ENCODE measurements around the gene IDE.

DNA sequence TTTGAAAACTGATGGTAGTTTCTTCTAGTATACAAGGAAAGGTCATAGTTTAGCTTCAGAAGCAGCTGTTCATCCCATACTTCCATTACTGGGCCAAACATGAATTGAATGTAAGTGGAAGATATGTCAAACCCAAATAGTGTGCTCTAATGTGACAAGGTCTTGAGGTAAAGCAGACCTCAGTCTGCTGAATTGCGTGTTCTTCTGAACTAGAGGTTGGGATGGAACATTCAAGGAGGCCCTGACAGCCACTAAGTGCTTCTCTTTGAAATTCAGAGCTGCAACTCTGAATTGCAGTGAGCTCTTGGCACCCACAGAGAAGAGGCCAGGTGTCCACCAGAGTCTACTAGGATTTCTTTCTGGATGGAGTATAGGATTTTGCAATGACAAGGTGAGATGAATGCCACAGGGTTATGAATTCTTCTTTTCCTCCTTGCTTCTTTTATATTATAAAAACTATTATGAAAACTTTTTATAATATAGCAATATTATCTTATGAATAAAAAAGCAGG lies 98.5 kb downstream of the IDE start:
- TF ChIP-seq ZNF565 (CRISPR knock-in tag; conservative IDR thresholded peaks at IDR 0.05; ENCODE audit: low read depth), result no peak
- TF ChIP-seq, protein P1, sequence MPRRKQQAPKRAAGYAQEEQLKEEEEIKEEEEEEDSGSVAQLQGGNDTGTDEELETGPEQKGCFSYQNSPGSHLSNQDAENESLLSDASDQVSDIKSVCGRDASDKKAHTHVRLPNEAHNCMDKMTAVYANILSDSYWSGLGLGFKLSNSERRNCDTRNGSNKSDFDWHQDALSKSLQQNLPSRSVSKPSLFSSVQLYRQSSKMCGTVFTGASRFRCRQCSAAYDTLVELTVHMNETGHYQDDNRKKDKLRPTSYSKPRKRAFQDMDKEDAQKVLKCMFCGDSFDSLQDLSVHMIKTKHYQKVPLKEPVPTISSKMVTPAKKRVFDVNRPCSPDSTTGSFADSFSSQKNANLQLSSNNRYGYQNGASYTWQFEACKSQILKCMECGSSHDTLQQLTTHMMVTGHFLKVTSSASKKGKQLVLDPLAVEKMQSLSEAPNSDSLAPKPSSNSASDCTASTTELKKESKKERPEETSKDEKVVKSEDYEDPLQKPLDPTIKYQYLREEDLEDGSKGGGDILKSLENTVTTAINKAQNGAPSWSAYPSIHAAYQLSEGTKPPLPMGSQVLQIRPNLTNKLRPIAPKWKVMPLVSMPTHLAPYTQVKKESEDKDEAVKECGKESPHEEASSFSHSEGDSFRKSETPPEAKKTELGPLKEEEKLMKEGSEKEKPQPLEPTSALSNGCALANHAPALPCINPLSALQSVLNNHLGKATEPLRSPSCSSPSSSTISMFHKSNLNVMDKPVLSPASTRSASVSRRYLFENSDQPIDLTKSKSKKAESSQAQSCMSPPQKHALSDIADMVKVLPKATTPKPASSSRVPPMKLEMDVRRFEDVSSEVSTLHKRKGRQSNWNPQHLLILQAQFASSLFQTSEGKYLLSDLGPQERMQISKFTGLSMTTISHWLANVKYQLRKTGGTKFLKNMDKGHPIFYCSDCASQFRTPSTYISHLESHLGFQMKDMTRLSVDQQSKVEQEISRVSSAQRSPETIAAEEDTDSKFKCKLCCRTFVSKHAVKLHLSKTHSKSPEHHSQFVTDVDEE (CRISPR knock-in tag; IDR thresholded peaks at IDR 0.05), result no peak
- TF ChIP-seq SNAI2 (CRISPR knock-in tag; IDR thresholded peaks at IDR 0.05), result no peak
- no peak for TF ChIP-seq ZFP30 (CRISPR knock-in tag; IDR thresholded peaks at IDR 0.05)
- no peak for TF ChIP-seq TOX (CRISPR knock-in tag; IDR thresholded peaks at IDR 0.05; ENCODE audit: borderline replicate concordance)
- no peak for TF ChIP-seq ZFP3 (CRISPR knock-in tag; IDR thresholded peaks at IDR 0.05)
- TF ChIP-seq, protein P2, sequence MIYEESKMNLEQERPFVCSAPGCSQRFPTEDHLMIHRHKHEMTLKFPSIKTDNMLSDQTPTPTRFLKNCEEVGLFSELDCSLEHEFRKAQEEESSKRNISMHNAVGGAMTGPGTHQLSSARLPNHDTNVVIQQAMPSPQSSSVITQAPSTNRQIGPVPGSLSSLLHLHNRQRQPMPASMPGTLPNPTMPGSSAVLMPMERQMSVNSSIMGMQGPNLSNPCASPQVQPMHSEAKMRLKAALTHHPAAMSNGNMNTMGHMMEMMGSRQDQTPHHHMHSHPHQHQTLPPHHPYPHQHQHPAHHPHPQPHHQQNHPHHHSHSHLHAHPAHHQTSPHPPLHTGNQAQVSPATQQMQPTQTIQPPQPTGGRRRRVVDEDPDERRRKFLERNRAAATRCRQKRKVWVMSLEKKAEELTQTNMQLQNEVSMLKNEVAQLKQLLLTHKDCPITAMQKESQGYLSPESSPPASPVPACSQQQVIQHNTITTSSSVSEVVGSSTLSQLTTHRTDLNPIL (CRISPR knock-in tag; IDR thresholded peaks at IDR 0.05; ENCODE audit: low read depth), result no peak
- TF ChIP-seq, protein P3, sequence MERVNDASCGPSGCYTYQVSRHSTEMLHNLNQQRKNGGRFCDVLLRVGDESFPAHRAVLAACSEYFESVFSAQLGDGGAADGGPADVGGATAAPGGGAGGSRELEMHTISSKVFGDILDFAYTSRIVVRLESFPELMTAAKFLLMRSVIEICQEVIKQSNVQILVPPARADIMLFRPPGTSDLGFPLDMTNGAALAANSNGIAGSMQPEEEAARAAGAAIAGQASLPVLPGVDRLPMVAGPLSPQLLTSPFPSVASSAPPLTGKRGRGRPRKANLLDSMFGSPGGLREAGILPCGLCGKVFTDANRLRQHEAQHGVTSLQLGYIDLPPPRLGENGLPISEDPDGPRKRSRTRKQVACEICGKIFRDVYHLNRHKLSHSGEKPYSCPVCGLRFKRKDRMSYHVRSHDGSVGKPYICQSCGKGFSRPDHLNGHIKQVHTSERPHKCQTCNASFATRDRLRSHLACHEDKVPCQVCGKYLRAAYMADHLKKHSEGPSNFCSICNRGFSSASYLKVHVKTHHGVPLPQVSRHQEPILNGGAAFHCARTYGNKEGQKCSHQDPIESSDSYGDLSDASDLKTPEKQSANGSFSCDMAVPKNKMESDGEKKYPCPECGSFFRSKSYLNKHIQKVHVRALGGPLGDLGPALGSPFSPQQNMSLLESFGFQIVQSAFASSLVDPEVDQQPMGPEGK (CRISPR knock-in tag; IDR thresholded peaks at IDR 0.05; ENCODE audit: borderline replicate concordance), result no peak
- TF ChIP-seq CSDC2 (CRISPR knock-in tag; IDR thresholded peaks at IDR 0.05), result no peak
- no peak for TF ChIP-seq ZNF70 (CRISPR knock-in tag; IDR thresholded peaks at IDR 0.05)
- no peak for TF ChIP-seq ZC3H10 (CRISPR knock-in tag; IDR thresholded peaks at IDR 0.05)

Measured in SK-N-SH treated with all-trans-retinoic acid at 6 μM for 48 hours (cell line).